D721Med (cell line): ENCODE measurements around the gene RUNX1.

Experiments
- DNase-seq: peaks from one replicate; pipeline ENCODE4 v3.0.0; 2011; ENCODE audit warnings: low spot score; ENCODE audit not compliant: insufficient read length
- FAIRE-seq: peaks from 2 replicates; lab custom pipeline; 2011; peaks lifted over from hg19 to GRCh38; lab: Jason Lieb, UNC
- TF ChIP-seq, protein P1 (sequence below): IDR thresholded peaks from 2 replicates; pipeline ENCODE4 v1.5.1; 2012; ENCODE audit warnings: mild to moderate bottlenecking, control low read depth; ENCODE audit not compliant: insufficient read depth; ENCODE audit errors: missing control alignments

Gene RUNX1

GRCh38 chr21:34782506-34783360 is 266.4 kb downstream of the RUNX1 start:
- FAIRE-seq (no peak), DNase-seq (no peak)
- TF ChIP-seq, protein P1, sequence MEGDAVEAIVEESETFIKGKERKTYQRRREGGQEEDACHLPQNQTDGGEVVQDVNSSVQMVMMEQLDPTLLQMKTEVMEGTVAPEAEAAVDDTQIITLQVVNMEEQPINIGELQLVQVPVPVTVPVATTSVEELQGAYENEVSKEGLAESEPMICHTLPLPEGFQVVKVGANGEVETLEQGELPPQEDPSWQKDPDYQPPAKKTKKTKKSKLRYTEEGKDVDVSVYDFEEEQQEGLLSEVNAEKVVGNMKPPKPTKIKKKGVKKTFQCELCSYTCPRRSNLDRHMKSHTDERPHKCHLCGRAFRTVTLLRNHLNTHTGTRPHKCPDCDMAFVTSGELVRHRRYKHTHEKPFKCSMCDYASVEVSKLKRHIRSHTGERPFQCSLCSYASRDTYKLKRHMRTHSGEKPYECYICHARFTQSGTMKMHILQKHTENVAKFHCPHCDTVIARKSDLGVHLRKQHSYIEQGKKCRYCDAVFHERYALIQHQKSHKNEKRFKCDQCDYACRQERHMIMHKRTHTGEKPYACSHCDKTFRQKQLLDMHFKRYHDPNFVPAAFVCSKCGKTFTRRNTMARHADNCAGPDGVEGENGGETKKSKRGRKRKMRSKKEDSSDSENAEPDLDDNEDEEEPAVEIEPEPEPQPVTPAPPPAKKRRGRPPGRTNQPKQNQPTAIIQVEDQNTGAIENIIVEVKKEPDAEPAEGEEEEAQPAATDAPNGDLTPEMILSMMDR: no peak

DNA sequence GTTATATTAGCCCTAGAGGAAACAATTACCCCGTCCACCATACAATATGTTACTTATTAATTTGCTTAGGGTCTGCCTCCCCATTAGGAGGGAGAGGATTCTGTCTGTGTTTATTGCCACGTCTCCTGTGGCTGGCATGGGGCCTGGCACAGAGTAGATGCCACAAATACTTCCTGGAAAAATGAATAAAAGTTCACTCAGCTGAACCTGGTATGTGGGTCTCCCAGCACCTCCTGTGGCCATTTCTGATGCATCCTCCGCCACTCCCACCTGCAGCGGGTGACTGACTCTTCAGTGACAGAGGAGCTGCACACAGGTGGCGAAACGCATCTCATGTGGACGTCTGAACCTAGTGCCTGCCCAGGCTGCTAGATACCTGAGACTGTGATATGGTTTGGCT is 267.6 kb downstream of the RUNX1 start:
- DNase-seq: no peak
- FAIRE-seq: no peak
- TF ChIP-seq, protein P1: no peak

- no peak for DNase-seq
- no peak for FAIRE-seq
- TF ChIP-seq, protein P1: no peak
Observed at GRCh38 chr21:34779860-34780259, 269.2 kb downstream of the RUNX1 start.

DNA sequence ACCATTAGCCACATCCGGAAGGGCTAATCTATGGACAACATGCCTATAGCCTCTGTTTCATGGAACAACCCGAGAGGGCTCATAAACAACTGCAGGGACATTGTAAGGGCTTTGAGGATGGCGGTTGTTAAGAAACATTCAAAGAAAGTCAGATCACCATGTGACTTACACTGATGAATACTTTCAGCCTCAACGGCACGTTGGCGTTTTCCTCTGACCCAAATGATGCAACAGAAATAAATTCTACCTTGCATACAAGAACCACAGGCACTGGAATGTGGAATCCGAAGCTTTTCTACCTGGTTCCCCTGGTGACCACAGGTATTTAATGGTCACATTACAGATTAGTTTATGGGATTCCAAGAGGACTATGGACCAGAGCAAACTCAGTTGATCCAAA is 273.3 kb downstream of the RUNX1 start:
- TF ChIP-seq, protein P1: no peak
- FAIRE-seq: no peak
- no peak for DNase-seq

DNA sequence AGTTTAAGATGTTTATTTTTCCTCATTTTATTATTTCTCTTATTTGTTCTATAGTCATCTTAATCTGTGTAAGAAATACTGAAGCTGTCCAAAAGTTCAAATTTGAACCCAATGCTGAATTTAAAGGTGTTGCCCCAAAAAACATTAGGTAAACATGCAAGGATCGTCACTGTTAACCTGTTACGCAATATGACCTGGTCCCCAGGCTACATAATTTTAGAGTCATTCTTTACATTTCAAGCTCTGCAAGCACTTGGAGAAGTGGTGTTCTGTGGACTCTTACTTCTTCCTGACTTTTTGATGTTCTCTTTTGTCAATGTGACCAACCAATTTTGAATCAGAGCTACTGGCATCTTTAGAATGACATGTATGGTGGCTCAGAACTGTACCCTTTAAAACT is 274.4 kb downstream of the RUNX1 start:
- TF ChIP-seq, protein P1: no peak
- no peak for DNase-seq
- FAIRE-seq: no peak

GRCh38 chr21:34771512-34772028 is 277.5 kb downstream of the RUNX1 start:
- no peak for DNase-seq
- FAIRE-seq: no peak
- TF ChIP-seq, protein P1: no peak

- FAIRE-seq (no peak), DNase-seq (no peak)
- TF ChIP-seq, protein P1: no peak
Observed at GRCh38 chr21:34770576-34770975, 278.5 kb downstream of the RUNX1 start.
